B cell (primary cell): ENCODE results near the gene OPA1. TPM values are rescaled to one million over a fixed set of nuclear protein-coding genes. Genes with fewer than 3 reads are reported as not detected.

Experiments
- ATAC-seq: fragments of 200-7000 bp; cut with Tn5 transposase; one replicate; pipeline ENCODE4 v1.10.0; 2021; ENCODE audit warnings: low read depth, mild to moderate bottlenecking, moderate number of reproducible peaks, moderate library complexity
- CTCF ChIA-PET: fragments of 350-600 bp; sonication (Branson Sonifier 250); formaldehyde crosslinking; loops from one replicate; lab custom pipeline; 2021; ENCODE audit warnings: antibody characterized with exemption, inconsistent platforms; lab: Charles Lee
- POLR2A ChIA-PET: fragments of 350-600 bp; sonication (Branson Sonifier 250); formaldehyde crosslinking; loops from one replicate; lab custom pipeline; 2021; ENCODE audit warnings: antibody characterized with exemption; lab: Charles Lee
- DNase-seq: peaks from one replicate; pipeline ENCODE4 v3.0.0; 2013
- H2AFZ ChIP-seq: 2 replicates; pipeline ENCODE4 v1.6.1; 2012; ENCODE audit warnings: mild to moderate bottlenecking, low read depth, low read length; ENCODE audit not compliant: insufficient read depth, poor library complexity, severe bottlenecking
- H3K27ac ChIP-seq, 2 donors: 1 replicate in 1 of 2; 2 replicates in 1 of 2; pipeline ENCODE4 v1.5.1; 2012 to 2013; ENCODE audit warnings: low read length in 2 of 2, mild to moderate bottlenecking in 2 of 2, moderate library complexity in 1 of 2
- H3K27me3 ChIP-seq, 4 experiments: fragments of 200-600 bp in 1 of 4; sonication (generic) in 1 of 4; replicated peaks in 1 of 4; 1 replicate in 2 of 4; 2 replicates in 2 of 4; pipeline versions ENCODE4 v1.6.1 to v1.7.0; 2013 to 2016; ENCODE audit warnings: low read length in 3 of 4, mild to moderate bottlenecking in 2 of 4, mixed read lengths in 1 of 4, moderate library complexity in 1 of 4; ENCODE audit not compliant: insufficient read depth in 4 of 4, control insufficient read depth in 3 of 4; ENCODE audit errors: control extremely low read depth in 1 of 4
- H3K36me3 ChIP-seq, 2 experiments: replicated peaks in 1 of 2; 1 replicate in 1 of 2; 2 replicates in 1 of 2; pipeline versions ENCODE4 v1.6.1 to v1.7.1; 2013; ENCODE audit warnings: low read length in 1 of 2; ENCODE audit not compliant: insufficient read depth in 2 of 2, control insufficient read depth in 1 of 2; ENCODE audit errors: control extremely low read depth in 1 of 2, extremely low read depth in 1 of 2
- H3K4me1 ChIP-seq, 2 donors: fragments of 200-600 bp in 1 of 2; sonication (generic) in 1 of 2; 1 replicate in 1 of 2; 2 replicates in 1 of 2; pipeline versions ENCODE4 v1.5.1 to v1.6.1; 2013 to 2017; ENCODE audit warnings: low read length in 2 of 2; ENCODE audit not compliant: control insufficient read depth in 2 of 2, insufficient read depth in 2 of 2
- H3K4me2 ChIP-seq: replicated peaks from 2 replicates; pipeline ENCODE3; 2012; ENCODE audit warnings: mild to moderate bottlenecking, low read depth, low read length; ENCODE audit not compliant: poor library complexity, severe bottlenecking
- H3K4me3 ChIP-seq, 5 experiments: fragments of 200-600 bp in 1 of 5; sonication (generic) in 1 of 5; 1 replicate in 3 of 5; 2 replicates in 2 of 5; pipeline versions ENCODE4 v1.5.1 to v1.7.0; 2011 to 2016; ENCODE audit warnings: low read length in 4 of 5, mild to moderate bottlenecking in 4 of 5, low read depth in 2 of 5, control low read depth in 1 of 5, moderate library complexity in 1 of 5; ENCODE audit not compliant: insufficient read depth in 1 of 5; ENCODE audit errors: control extremely low read depth in 1 of 5, extremely low read depth in 1 of 5
- H3K79me2 ChIP-seq: fragments of 200-600 bp; sonication (generic); one replicate; pipeline ENCODE4 v1.6.0; 2016; ENCODE audit warnings: low read length; ENCODE audit not compliant: control insufficient read depth, insufficient read depth
- H3K9ac ChIP-seq: fragments of 200-600 bp; sonication (generic); 2 replicates; pipeline ENCODE4 v1.6.1; 2017; ENCODE audit warnings: mild to moderate bottlenecking, low read length, moderate library complexity
- H3K9me3 ChIP-seq, 3 donors: one replicate each; pipeline versions ENCODE4 v1.6.1 to v1.7.1; 2013; ENCODE audit warnings: low read length in 2 of 3; ENCODE audit not compliant: control insufficient read depth in 2 of 3, insufficient read depth in 1 of 3; ENCODE audit errors: control extremely low read depth in 1 of 3
- H4K20me1 ChIP-seq: 2 replicates; pipeline ENCODE4 v1.6.0; 2012; ENCODE audit warnings: mild to moderate bottlenecking, low read length; ENCODE audit not compliant: insufficient read depth, control insufficient read depth, poor library complexity, severe bottlenecking
- H3K27ac Mint-ChIP-seq: one replicate; pipeline ENCODE4 v1.8.0; 2021; ENCODE audit warnings: mixed read lengths
- H3K27me3 Mint-ChIP-seq: one replicate; pipeline ENCODE4 v1.8.0; 2021; ENCODE audit warnings: mixed read lengths
- H3K4me1 Mint-ChIP-seq: one replicate; pipeline ENCODE4 v1.8.0; 2021; ENCODE audit warnings: mixed read lengths
- H3K4me3 Mint-ChIP-seq: one replicate; pipeline ENCODE4 v1.8.0; 2021; ENCODE audit warnings: mixed read lengths
- H3K9me3 Mint-ChIP-seq: one replicate; pipeline ENCODE4 v1.8.0; 2022; ENCODE audit warnings: mixed read lengths; ENCODE audit not compliant: insufficient read depth
- EZH2 ChIP-seq: IDR thresholded peaks from 2 replicates; pipeline ENCODE4 v1.6.1; 2012; ENCODE audit warnings: borderline replicate concordance, low read depth, mild to moderate bottlenecking, moderate library complexity, low read length; ENCODE audit not compliant: insufficient read depth, poor library complexity, severe bottlenecking
- WGBS: methylation state at CpG from one replicate; pipeline ENCODE4 v1.1.5; 2013; ENCODE audit warnings: missing lambda C conversion rate; ENCODE audit not compliant: insufficient coverage; 5-methylcytosine and 5-hydroxymethylcytosine counted together
- intact Hi-C: fragments of 100-400 bp; cut with micrococcal nuclease; formaldehyde crosslinking; loops from one replicate; pipeline ENCODE4 v1.10.0; 2022
- polyA plus RNA-seq: library from polyadenylated mRNA; depleted of rRNA; stranded (reverse); fragments of >200 nt; gene quantifications from 2 replicates; pipeline ENCODE4 v1.2.3, GENCODE V29; 2012
- total RNA-seq, 2 donors: library from RNA; stranded (reverse); fragments of 120-200 nt in 1 of 2; gene quantifications; 1 replicate in 1 of 2; 2 replicates in 1 of 2; pipeline versions ENCODE4 v1.2.3 to v1.2.4, GENCODE V29; 2013 to 2022
- TF ChIP-seq, protein P1 (sequence below): fragments of 200-600 bp; IDR thresholded peaks from one replicate; pipeline ENCODE4 v1.8.0; 2022; ENCODE audit warnings: antibody characterized with exemption, mild to moderate bottlenecking

The OPA1 gene
- total and polyA plus RNA-seq, 2 donors (not counting 1 experiment from before 2014, with no cell fraction given), result 9.1 to 62.8 TPM

DNA sequence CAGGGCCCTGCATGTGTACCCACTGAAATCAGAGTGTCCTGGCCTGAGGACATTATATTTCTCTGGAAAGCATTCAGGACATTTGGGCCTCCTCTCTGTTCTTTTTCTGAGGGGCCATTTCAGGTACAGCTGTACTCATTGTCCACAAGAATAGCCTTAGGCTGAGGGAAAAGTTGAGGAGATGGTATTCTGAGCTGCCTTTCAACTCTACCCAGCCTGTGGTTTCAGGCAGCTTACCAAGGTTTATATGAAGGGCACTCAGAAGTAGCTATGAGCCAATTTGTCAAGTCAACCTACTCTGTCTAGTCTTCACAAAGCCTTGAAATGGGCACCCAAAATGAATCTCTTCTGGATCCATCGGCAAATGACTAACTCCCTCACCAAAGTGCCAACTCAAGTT lies 47.7 kb upstream of the OPA1 start:
- H3K4me3 Mint-ChIP-seq, result no peak overlapping the region
- peaks cover 5% of the 10 kb centered on the region for H3K9me3 Mint-ChIP-seq
- no peaks in the 10 kb centered on the region for H3K4me1 Mint-ChIP-seq
- TF ChIP-seq, protein P1, sequence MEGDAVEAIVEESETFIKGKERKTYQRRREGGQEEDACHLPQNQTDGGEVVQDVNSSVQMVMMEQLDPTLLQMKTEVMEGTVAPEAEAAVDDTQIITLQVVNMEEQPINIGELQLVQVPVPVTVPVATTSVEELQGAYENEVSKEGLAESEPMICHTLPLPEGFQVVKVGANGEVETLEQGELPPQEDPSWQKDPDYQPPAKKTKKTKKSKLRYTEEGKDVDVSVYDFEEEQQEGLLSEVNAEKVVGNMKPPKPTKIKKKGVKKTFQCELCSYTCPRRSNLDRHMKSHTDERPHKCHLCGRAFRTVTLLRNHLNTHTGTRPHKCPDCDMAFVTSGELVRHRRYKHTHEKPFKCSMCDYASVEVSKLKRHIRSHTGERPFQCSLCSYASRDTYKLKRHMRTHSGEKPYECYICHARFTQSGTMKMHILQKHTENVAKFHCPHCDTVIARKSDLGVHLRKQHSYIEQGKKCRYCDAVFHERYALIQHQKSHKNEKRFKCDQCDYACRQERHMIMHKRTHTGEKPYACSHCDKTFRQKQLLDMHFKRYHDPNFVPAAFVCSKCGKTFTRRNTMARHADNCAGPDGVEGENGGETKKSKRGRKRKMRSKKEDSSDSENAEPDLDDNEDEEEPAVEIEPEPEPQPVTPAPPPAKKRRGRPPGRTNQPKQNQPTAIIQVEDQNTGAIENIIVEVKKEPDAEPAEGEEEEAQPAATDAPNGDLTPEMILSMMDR, result no peak
- no peak for TF ChIP-seq EZH2
- Histone ChIP-seq H4K20me1 (no peaks in the 10 kb centered on the region), H3K27ac (no peak overlapping the region), H2AFZ (no peak overlapping the region), H3K4me1 (no peaks in the 10 kb centered on the region), H3K36me3 (no peaks in the 10 kb centered on the region), H3K9me3 (peaks cover 0 to 8% (median 2%) of the 10 kb centered on the region in 3 donors), H3K9ac (no peak overlapping the region), H3K79me2 (no peaks in the 10 kb centered on the region), H3K4me3 (no peak overlapping the region), H3K4me2 (no peak overlapping the region), H3K27me3 (no peaks in the 10 kb centered on the region)
- H3K27me3 Mint-ChIP-seq, result no peaks in the 10 kb centered on the region
- 86% methylated on average over 1 of the region's 1 CpG for WGBS
- CTCF ChIA-PET, result no interaction called here
- DNase-seq, result no peak
- no peak overlapping the region for H3K27ac Mint-ChIP-seq
- intact Hi-C loops, result no loop called here
- POLR2A ChIA-PET, result no interaction called here
- no peak for ATAC-seq

DNA sequence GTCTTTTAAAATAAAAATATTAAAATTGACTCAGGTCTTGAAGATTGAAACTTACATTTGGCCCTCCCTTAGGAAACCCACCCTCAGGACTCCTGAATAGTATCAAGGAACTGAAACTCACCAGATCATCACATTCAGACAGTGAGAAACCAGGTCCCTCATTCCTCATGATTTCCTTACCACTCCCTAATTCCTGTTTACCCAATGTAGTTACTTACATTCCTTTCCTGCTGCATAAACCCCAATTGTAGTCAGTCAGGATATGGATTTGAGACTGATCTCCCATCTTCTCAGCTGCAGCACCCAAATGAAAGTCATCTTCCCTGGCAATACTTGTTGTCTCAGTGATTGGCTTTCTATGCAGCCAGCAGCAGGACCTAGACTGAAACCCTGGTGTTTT lies 46.9 kb upstream of the OPA1 start:
- Histone ChIP-seq H3K4me2 (no peak overlapping the region), H3K9me3 (peaks cover 0 to 8% (median 2%) of the 10 kb centered on the region in 3 donors), H3K27me3 (no peaks in the 10 kb centered on the region), H3K4me3 (no peak overlapping the region), H3K36me3 (no peaks in the 10 kb centered on the region), H3K79me2 (no peaks in the 10 kb centered on the region), H2AFZ (no peak overlapping the region), H3K9ac (no peak overlapping the region), H4K20me1 (no peaks in the 10 kb centered on the region), H3K27ac (no peak overlapping the region), H3K4me1 (no peaks in the 10 kb centered on the region)
- peaks cover 5% of the 10 kb centered on the region for H3K9me3 Mint-ChIP-seq
- no peak overlapping the region for H3K27ac Mint-ChIP-seq
- no peak for TF ChIP-seq EZH2
- TF ChIP-seq, protein P1, result no peak
- H3K4me1 Mint-ChIP-seq, result no peaks in the 10 kb centered on the region
- no peak overlapping the region for H3K4me3 Mint-ChIP-seq
- intact Hi-C loops, result no loop called here
- DNase-seq (no peak), ATAC-seq (no peak)
- POLR2A ChIA-PET, result no interaction called here
- no peaks in the 10 kb centered on the region for H3K27me3 Mint-ChIP-seq
- CTCF ChIA-PET, result no interaction called here
